IMR-90 (cell line): Measurements from ENCODE around the gene SMC4. TPM values are rescaled to one million over a fixed set of nuclear protein-coding genes. Genes with fewer than 3 reads are reported as not detected.

Source experiments
- ATAC-seq: fragments of 200-7000 bp; cut with Tn5 transposase; 2 replicates; pipeline ENCODE4 v1.9.1; 2020; ENCODE audit warnings: low read depth, mild to moderate bottlenecking, moderate library complexity
- BruUV-seq: library from RNA; stranded (reverse); fragments of 400-500 nt; replicated peaks from 2 replicates; lab custom pipeline; 2021; lab: Mats Ljungman, UMichigan
- CTCF ChIA-PET: fragments of 300-600 bp; formaldehyde crosslinking; extraction: SDS; loops from one replicate; lab custom pipeline; 2021; ENCODE audit warnings: antibody characterized with exemption; lab: Yijun Ruan, JAX
- POLR2A ChIA-PET: fragments of 300-600 bp; sonication (Branson Sonifier 250); formaldehyde crosslinking; loops from one replicate; lab custom pipeline; 2022; ENCODE audit warnings: antibody characterized with exemption; ENCODE audit not compliant: unreplicated experiment; lab: Charles Lee
- DNase-seq: peaks from one replicate; pipeline ENCODE4 v3.0.0; 2013
- H2AFZ ChIP-seq: replicated peaks from 2 replicates; pipeline ENCODE3; 2013; ENCODE audit warnings: low read length, mild to moderate bottlenecking; ENCODE audit not compliant: poor library complexity
- H2AK5ac ChIP-seq: 2 replicates; pipeline ENCODE4 v1.6.1; 2013; ENCODE audit warnings: low read depth, low read length, inconsistent platforms
- H2AK9ac ChIP-seq: replicated peaks from 2 replicates; pipeline ENCODE3; 2013; ENCODE audit warnings: mild to moderate bottlenecking, low read depth, low read length, moderate library complexity; ENCODE audit not compliant: poor library complexity
- H2BK120ac ChIP-seq: 2 replicates; pipeline ENCODE4 v1.6.1; 2013; ENCODE audit warnings: low read depth, low read length, inconsistent platforms
- H2BK15ac ChIP-seq: 3 replicates; pipeline ENCODE4 v1.6.1; 2013; ENCODE audit warnings: low read depth, low read length, inconsistent platforms
- H2BK20ac ChIP-seq: 2 replicates; pipeline ENCODE4 v1.6.1; 2013; ENCODE audit warnings: low read depth, mild to moderate bottlenecking, inconsistent platforms, low read length, moderate library complexity
- H2BK5ac ChIP-seq: 2 replicates; pipeline ENCODE4 v1.6.1; 2013; ENCODE audit warnings: mild to moderate bottlenecking, low read depth, low read length, inconsistent platforms; ENCODE audit not compliant: poor library complexity, severe bottlenecking
- H3K14ac ChIP-seq: replicated peaks from 2 replicates; pipeline ENCODE4 v1.6.1; 2013; ENCODE audit warnings: low read depth, low read length, inconsistent platforms
- H3K18ac ChIP-seq: 2 replicates; pipeline ENCODE4 v1.6.1; 2013; ENCODE audit warnings: low read depth, low read length, control low read depth
- H3K23ac ChIP-seq: 2 replicates; pipeline ENCODE4 v1.6.1; 2013; ENCODE audit warnings: low read depth, low read length, inconsistent platforms
- H3K27ac ChIP-seq: 2 replicates; pipeline ENCODE4 v1.5.1; 2013; ENCODE audit warnings: mild to moderate bottlenecking, control low read depth, low read length; ENCODE audit not compliant: insufficient read depth
- H3K27me3 ChIP-seq: 2 replicates; pipeline ENCODE4 v1.6.1; 2013; ENCODE audit warnings: low read length; ENCODE audit not compliant: control insufficient read depth, insufficient read depth
- H3K36me3 ChIP-seq: 2 replicates; pipeline ENCODE4 v1.6.1; 2013; ENCODE audit warnings: low read length, mixed read lengths; ENCODE audit not compliant: control insufficient read depth, insufficient read depth
- H3K4ac ChIP-seq: 2 replicates; pipeline ENCODE4 v1.6.1; 2013; ENCODE audit warnings: low read depth, low read length, inconsistent platforms
- H3K4me1 ChIP-seq: 2 replicates; pipeline ENCODE4 v1.6.1; 2013; ENCODE audit warnings: low read length, mixed read lengths; ENCODE audit not compliant: control insufficient read depth, insufficient read depth
- H3K4me2 ChIP-seq: 2 replicates; pipeline ENCODE4 v1.6.1; 2013; ENCODE audit warnings: low read depth, mild to moderate bottlenecking, control low read depth, low read length, moderate library complexity
- H3K4me3 ChIP-seq: 2 replicates; pipeline ENCODE4 v1.5.1; 2013; ENCODE audit warnings: low read depth, mild to moderate bottlenecking, control low read depth, low read length, moderate library complexity; ENCODE audit not compliant: insufficient read depth
- H3K56ac ChIP-seq: 2 replicates; pipeline ENCODE4 v1.6.1; 2013; ENCODE audit warnings: low read length, inconsistent platforms; ENCODE audit not compliant: insufficient read depth; ENCODE audit errors: extremely low read depth
- H3K79me1 ChIP-seq, 2 experiments: 2 replicates each; pipeline ENCODE4 v1.6.1; 2013; ENCODE audit warnings: low read length in 2 of 2, inconsistent platforms in 1 of 2, low read depth in 1 of 2
- H3K9ac ChIP-seq: 2 replicates; pipeline ENCODE4 v1.6.1; 2013; ENCODE audit warnings: low read depth, low read length, control low read depth
- H3K9me1 ChIP-seq: 2 replicates; pipeline ENCODE4 v1.6.1; 2013; ENCODE audit warnings: low read length, inconsistent platforms; ENCODE audit not compliant: insufficient read depth
- H3K9me3 ChIP-seq: 2 replicates; pipeline ENCODE4 v1.6.1; 2013; ENCODE audit warnings: low read length; ENCODE audit not compliant: control insufficient read depth, insufficient read depth
- H4K20me1 ChIP-seq: 2 replicates; pipeline ENCODE4 v1.6.1; 2013; ENCODE audit warnings: low read length, inconsistent platforms; ENCODE audit not compliant: insufficient read depth
- H4K5ac ChIP-seq: 2 replicates; pipeline ENCODE4 v1.6.1; 2013; ENCODE audit warnings: mild to moderate bottlenecking, low read depth, low read length, control low read depth
- H4K8ac ChIP-seq, 2 experiments: 2 replicates each; pipeline ENCODE4 v1.6.1; 2013; ENCODE audit warnings: low read depth in 2 of 2, low read length in 2 of 2, control low read depth in 1 of 2, inconsistent platforms in 1 of 2
- H4K91ac ChIP-seq: 2 replicates; pipeline ENCODE4 v1.6.1; 2013; ENCODE audit warnings: low read depth, low read length, inconsistent platforms; ENCODE audit not compliant: insufficient read depth
- MAFK ChIP-seq: IDR thresholded peaks from 2 replicates; pipeline ENCODE4 v1.6.1; 2012; ENCODE audit warnings: low read depth, low read length, improper control_type of control experiment
- USF2 ChIP-seq: fragments of 150-350 bp; IDR thresholded peaks from 2 replicates; pipeline ENCODE4 v1.6.1; 2017; ENCODE audit warnings: mild to moderate bottlenecking, antibody characterized with exemption, low read length, low read depth
- WGBS, 2 experiments: methylation state at CpG; one replicate each; pipeline versions ENCODE4 v1.1.5 to v1.1.7; 2013; ENCODE audit warnings: missing lambda C conversion rate in 2 of 2; ENCODE audit not compliant: insufficient read length in 1 of 2; ENCODE audit errors: extremely low coverage in 2 of 2; 5-methylcytosine and 5-hydroxymethylcytosine counted together
- dilution Hi-C: fragments of 300-500 bp; cut with HindIII; formaldehyde crosslinking; loops from one replicate; pipeline ENCODE4 v1.14.3; 2018; ENCODE audit warnings: low sequenced_read_pairs; ENCODE audit not compliant: unreplicated experiment
- in situ Hi-C: fragments of 300-500 bp; cut with MboI; formaldehyde crosslinking; loops from 3 replicates; pipeline ENCODE4 v1.14.3; 2019; ENCODE audit warnings: low sequenced_read_pairs, inconsistent platforms, mixed read lengths
- intact Hi-C: fragments of 100-400 bp; cut with micrococcal nuclease; formaldehyde crosslinking; loops from 2 replicates; pipeline ENCODE4 v1.10.0; 2022
- polyA plus RNA-seq, 3 experiments: library from polyadenylated mRNA; depleted of rRNA; stranded (reverse); fragments of >200 nt; gene quantifications; 2 replicates each; pipeline ENCODE4 v1.2.3, GENCODE V29; 2012; ENCODE audit warnings: low replicate concordance in 1 of 3
- total RNA-seq: library from RNA; depleted of rRNA; stranded (reverse); fragments of >200 nt; gene quantifications from 2 replicates; pipeline ENCODE4 v1.2.3, GENCODE V29; 2012

Gene SMC4
- total and polyA plus RNA-seq, 2 of the 4 experiments (the other 2 are of a cell fraction): 48.8 to 50.1 TPM

GRCh38 chr3:160475153-160475552 is 75.7 kb downstream of the SMC4 start:
- Histone ChIP-seq H3K4me1 (peaks cover 20% of the 10 kb centered on the region), H3K9me1 (peaks cover 15% of the 10 kb centered on the region), H2BK15ac (0 out of 3 replicates have a peak overlapping the region, but pooled peaks have one; percentile 43), H4K5ac (no peak overlapping the region), H3K4me3 (no peak overlapping the region), H3K27me3 (no peaks in the 10 kb centered on the region), H3K9me3 (peaks cover 7% of the 10 kb centered on the region), H3K14ac (no peak overlapping the region; the same call in 1 of the 2 replicates), H3K56ac (no peak overlapping the region), H3K23ac (no peak overlapping the region), H3K4ac (peak overlapping the region; percentile 68), H2AFZ (no peak overlapping the region), H3K18ac (0 out of 2 replicates have a peak overlapping the region, but pooled peaks have one; percentile 1), H2BK5ac (no peak overlapping the region), H2AK5ac (peak overlapping the region; percentile 57; the same call in 1 of the 2 replicates), H4K91ac (peak overlapping the region; percentile 46; the same call in 1 of the 2 replicates), H4K8ac (no peak overlapping the region; a peak in 1 of 4 replicates), H3K79me1 (no peaks in the 10 kb centered on the region; a peak in 1 of 4 replicates), H3K36me3 (no peaks in the 10 kb centered on the region), H3K4me2 (no peak overlapping the region), H3K9ac (no peak overlapping the region), H2BK120ac (peak overlapping the region; percentile 81), H3K27ac (no peak overlapping the region), H2AK9ac (no peak overlapping the region), H2BK20ac (peak overlapping the region; percentile 73), H4K20me1 (no peaks in the 10 kb centered on the region)
- ChIA-PET POLR2A (no interaction called here), CTCF (no interaction called here)
- peak; percentile 93 for TF ChIP-seq MAFK
- no peak for TF ChIP-seq USF2
- in situ Hi-C loops (no loop called here), intact Hi-C loops (no loop called here), dilution Hi-C loops (no loop called here)
- DNase-seq (no peak), ATAC-seq (no peak)
- no TSS peak for BruUV-seq
- WGBS, 2 experiments: no CpG with 5 or more reads among the region's 2 CpGs
